ENCODE results near the gene APOBEC3H. TPM values are rescaled to one million over a fixed set of nuclear protein-coding genes. Genes with fewer than 3 reads are reported as not detected.

Gene APOBEC3H
- total and polyA plus RNA-seq, 4 donors = 0.57 to 1.2 TPM; not detected in 2

DNA sequence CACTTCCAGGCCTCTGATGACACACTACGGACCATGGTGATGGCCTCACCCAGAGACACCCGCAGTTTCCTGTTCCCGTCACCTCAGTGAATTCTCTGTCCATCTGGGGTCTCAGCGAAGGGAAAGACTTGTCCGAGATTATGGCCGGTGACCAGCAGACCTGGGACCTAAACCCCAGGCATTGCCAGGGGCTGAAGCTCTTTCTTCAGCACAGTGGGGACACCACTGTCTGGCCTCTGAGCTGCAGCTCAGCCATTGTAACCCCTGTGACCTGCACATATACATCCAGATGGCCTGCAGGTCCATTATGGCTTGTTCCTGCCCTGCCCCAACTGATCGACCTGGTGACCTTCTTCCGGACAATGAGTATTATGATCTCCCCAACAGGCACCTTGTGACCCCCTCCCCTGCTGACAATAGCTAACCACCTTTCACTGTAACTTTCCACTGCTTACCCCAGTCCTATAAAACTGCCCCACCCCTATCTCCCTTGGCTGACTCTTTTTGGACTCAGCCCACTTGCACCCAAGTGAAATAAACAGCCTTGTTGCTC is 33.2 kb downstream of the APOBEC3H start:
- no peaks in the 10 kb centered on the region for H3K27me3 ChIP-seq (ENCODE audit: control insufficient read depth in 3 of 3, insufficient read depth in 3 of 3, low read length in 2 of 3)
- WGBS, 2 donors = 82 to 89% methylated on average over 8 of the region's 8 CpGs
- H3K9ac ChIP-seq (ENCODE audit: insufficient read depth in 1 of 2, low read length in 2 of 2) = no peak overlapping the region
- peaks cover 0 to 21% (median 0%) of the 10 kb centered on the region in 4 donors for H3K36me3 ChIP-seq (ENCODE audit: control insufficient read depth in 4 of 4, insufficient read depth in 4 of 4, low read length in 4 of 4)
- TF ChIP-seq, protein P1, sequence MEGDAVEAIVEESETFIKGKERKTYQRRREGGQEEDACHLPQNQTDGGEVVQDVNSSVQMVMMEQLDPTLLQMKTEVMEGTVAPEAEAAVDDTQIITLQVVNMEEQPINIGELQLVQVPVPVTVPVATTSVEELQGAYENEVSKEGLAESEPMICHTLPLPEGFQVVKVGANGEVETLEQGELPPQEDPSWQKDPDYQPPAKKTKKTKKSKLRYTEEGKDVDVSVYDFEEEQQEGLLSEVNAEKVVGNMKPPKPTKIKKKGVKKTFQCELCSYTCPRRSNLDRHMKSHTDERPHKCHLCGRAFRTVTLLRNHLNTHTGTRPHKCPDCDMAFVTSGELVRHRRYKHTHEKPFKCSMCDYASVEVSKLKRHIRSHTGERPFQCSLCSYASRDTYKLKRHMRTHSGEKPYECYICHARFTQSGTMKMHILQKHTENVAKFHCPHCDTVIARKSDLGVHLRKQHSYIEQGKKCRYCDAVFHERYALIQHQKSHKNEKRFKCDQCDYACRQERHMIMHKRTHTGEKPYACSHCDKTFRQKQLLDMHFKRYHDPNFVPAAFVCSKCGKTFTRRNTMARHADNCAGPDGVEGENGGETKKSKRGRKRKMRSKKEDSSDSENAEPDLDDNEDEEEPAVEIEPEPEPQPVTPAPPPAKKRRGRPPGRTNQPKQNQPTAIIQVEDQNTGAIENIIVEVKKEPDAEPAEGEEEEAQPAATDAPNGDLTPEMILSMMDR (IDR thresholded peaks at IDR 0.05; ENCODE audit: control extremely low read depth, extremely low read depth) = no peak
- peaks cover 0 to 4% (median 0%) of the 10 kb centered on the region in 4 donors for H3K9me3 ChIP-seq (ENCODE audit: control insufficient read depth in 4 of 4, insufficient read depth in 3 of 4, low read length in 3 of 4)
- H3K4me1 ChIP-seq (ENCODE audit: control insufficient read depth in 5 of 5, insufficient read depth in 5 of 5, low read length in 5 of 5) = peaks cover 0 to 8% (median 0%) of the 10 kb centered on the region in 5 donors
- H3K4me3 ChIP-seq = no peak overlapping the region
- DNase-seq (no peak), ATAC-seq (ENCODE audit: insufficient read depth, low FRiP score) (no peak)
- H3K27ac ChIP-seq (ENCODE audit: low read depth in 1 of 2, low read length in 1 of 2) = no peak overlapping the region

DNA sequence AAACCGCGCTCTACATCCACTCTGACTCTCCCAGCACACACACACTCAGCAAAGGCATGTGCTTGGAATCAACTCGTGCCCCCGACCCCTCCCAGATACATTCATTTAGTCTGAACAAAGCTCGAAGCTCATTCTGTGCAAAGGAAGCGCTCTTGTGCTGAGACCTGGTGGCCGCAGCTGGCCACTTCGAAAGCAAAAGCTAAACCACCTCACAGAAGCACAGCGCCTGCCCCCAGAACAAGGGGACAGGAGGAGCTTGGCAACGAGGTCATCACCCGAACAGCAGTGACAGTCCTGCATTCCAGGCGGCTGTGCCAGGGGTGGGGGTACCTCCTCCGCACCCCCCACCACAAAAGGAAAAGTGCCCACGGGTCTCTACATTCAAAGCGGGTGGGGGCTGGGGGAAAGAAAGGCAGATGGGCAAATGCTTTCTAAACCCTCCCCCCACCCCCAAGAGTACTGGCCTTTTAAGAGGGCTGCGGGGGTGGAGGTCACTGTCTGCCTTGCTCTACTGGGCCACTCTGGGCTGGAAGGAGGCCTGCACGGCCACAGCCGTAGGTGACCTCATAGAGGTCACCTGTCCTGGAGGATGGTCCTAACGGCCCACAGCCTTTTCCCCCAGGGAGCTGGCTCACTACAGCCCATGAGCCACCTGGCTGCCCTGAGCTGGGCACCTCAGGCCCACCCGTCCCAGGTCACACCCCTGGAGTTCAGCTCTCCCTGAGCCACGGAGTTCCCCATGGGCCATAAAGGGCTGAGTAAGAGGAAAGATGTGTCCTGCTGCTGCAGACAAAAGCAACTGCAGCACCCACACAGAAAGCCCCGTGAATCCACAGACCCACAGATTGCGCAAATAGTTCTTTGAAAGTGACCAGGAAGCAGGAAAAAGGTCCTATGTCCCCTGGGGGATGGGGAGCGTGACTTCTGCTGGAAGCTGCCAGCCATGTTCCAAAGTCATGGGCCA is 34.1 kb downstream of the APOBEC3H start:
- H3K27ac ChIP-seq (ENCODE audit: low read depth in 1 of 2, low read length in 1 of 2) = no peak overlapping the region
- DNase-seq = peak; percentile 39 to 44 (median 43)
- no peak overlapping the region for H3K9ac ChIP-seq (ENCODE audit: insufficient read depth in 1 of 2, low read length in 2 of 2)
- TF ChIP-seq, protein P1 (IDR thresholded peaks at IDR 0.05; ENCODE audit: control extremely low read depth, extremely low read depth) = no peak
- H3K27me3 ChIP-seq (ENCODE audit: control insufficient read depth in 3 of 3, insufficient read depth in 3 of 3, low read length in 2 of 3) = no peaks in the 10 kb centered on the region
- H3K4me3 ChIP-seq = no peak overlapping the region
- WGBS, 2 donors = 64 to 73% methylated on average over 24 of the region's 24 CpGs
- peaks cover 0 to 4% (median 0%) of the 10 kb centered on the region in 4 donors for H3K9me3 ChIP-seq (ENCODE audit: control insufficient read depth in 4 of 4, insufficient read depth in 3 of 4, low read length in 3 of 4)
- no peak for ATAC-seq (ENCODE audit: insufficient read depth, low FRiP score)
- peaks cover 0 to 21% (median 0%) of the 10 kb centered on the region in 4 donors for H3K36me3 ChIP-seq (ENCODE audit: control insufficient read depth in 4 of 4, insufficient read depth in 4 of 4, low read length in 4 of 4)
- H3K4me1 ChIP-seq (ENCODE audit: control insufficient read depth in 5 of 5, insufficient read depth in 5 of 5, low read length in 5 of 5) = peaks cover 0 to 8% (median 0%) of the 10 kb centered on the region in 5 donors

DNA sequence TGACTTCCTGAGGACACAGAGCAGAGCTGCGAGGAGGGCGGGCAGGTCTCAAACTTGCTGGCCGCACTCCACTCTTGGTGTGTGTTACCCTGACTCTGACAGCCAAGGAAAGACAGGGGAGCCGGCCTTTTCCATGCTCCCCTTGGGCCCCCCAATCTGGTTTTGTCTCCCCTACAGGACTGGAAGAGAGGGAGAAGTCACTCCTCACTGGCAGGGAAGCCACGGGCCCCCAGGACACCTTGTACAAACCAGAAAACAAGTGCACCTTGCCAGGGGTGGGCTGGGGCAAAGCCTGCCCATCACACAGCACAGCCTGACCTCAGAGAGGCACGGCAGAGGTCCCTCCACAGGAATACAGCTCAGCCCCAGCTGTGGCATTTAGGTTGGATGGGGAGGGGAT is 35.2 kb downstream of the APOBEC3H start:
- H3K27me3 ChIP-seq (ENCODE audit: control insufficient read depth in 3 of 3, insufficient read depth in 3 of 3, low read length in 2 of 3) = no peaks in the 10 kb centered on the region
- H3K36me3 ChIP-seq (ENCODE audit: control insufficient read depth in 4 of 4, insufficient read depth in 4 of 4, low read length in 4 of 4) = peaks cover 0 to 21% (median 0%) of the 10 kb centered on the region in 4 donors
- DNase-seq (no peak), ATAC-seq (ENCODE audit: insufficient read depth, low FRiP score) (no peak)
- peaks cover 0 to 4% (median 0%) of the 10 kb centered on the region in 4 donors for H3K9me3 ChIP-seq (ENCODE audit: control insufficient read depth in 4 of 4, insufficient read depth in 3 of 4, low read length in 3 of 4)
- H3K4me3 ChIP-seq = no peak overlapping the region
- no peak overlapping the region for H3K27ac ChIP-seq (ENCODE audit: low read depth in 1 of 2, low read length in 1 of 2)
- peaks cover 0 to 8% (median 0%) of the 10 kb centered on the region in 5 donors for H3K4me1 ChIP-seq (ENCODE audit: control insufficient read depth in 5 of 5, insufficient read depth in 5 of 5, low read length in 5 of 5)
- WGBS, 2 donors = 86 to 89% methylated on average over 6 of the region's 6 CpGs
- TF ChIP-seq, protein P1 (IDR thresholded peaks at IDR 0.05; ENCODE audit: control extremely low read depth, extremely low read depth) = no peak
- H3K9ac ChIP-seq (ENCODE audit: insufficient read depth in 1 of 2, low read length in 2 of 2) = no peak overlapping the region
